SK-N-SH treated with all-trans-retinoic acid at 6 μM for 48 hours (cell line): Measurements from ENCODE around the gene VWA5A.

Source experiments
- ATAC-seq: fragments of 200-7000 bp; cut with Tn5 transposase; 3 replicates; pipeline ENCODE4 v1.9.1; 2020; ENCODE audit warnings: mild to moderate bottlenecking, moderate library complexity
- ARNTL ChIP-seq: fragments of 450-650 bp; formaldehyde crosslinking; IDR thresholded peaks from 2 replicates; pipeline ENCODE4 v1.5.0; 2020; ENCODE audit warnings: low read depth, mild to moderate bottlenecking, moderate library complexity, borderline replicate concordance
- BACH2 ChIP-seq: fragments of 250-450 bp; sonication (Bioruptor Pico); IDR thresholded peaks from 2 replicates; pipeline ENCODE4 v1.9.0; 2021; ENCODE audit warnings: mild to moderate bottlenecking, borderline replicate concordance
- CSDC2 ChIP-seq: fragments of 250-450 bp; sonication (Bioruptor Pico); IDR thresholded peaks from 2 replicates; pipeline ENCODE4 v1.5.0; 2020; ENCODE audit warnings: mild to moderate bottlenecking, moderate library complexity
- GLIS3 ChIP-seq: fragments of 250-450 bp; sonication (Bioruptor Pico); IDR thresholded peaks from 2 replicates; pipeline ENCODE4 v1.5.0; 2020; ENCODE audit warnings: mild to moderate bottlenecking, moderate library complexity
- ISL1 ChIP-seq: fragments of 250-450 bp; sonication (Bioruptor Pico); IDR thresholded peaks from 2 replicates; pipeline ENCODE4 v2.1.2; 2022; ENCODE audit warnings: mild to moderate bottlenecking, moderate library complexity
- OSR1 ChIP-seq: fragments of 250-450 bp; sonication (Bioruptor Pico); IDR thresholded peaks from 2 replicates; pipeline ENCODE4 v1.8.0; 2022; ENCODE audit warnings: moderate library complexity, mild to moderate bottlenecking, inconsistent platforms
- PPARA ChIP-seq: fragments of 250-450 bp; sonication (Bioruptor Pico); IDR thresholded peaks from 2 replicates; pipeline ENCODE4 v1.5.0; 2020; ENCODE audit warnings: mild to moderate bottlenecking, borderline replicate concordance
- RARB ChIP-seq: fragments of 250-450 bp; sonication (Bioruptor Pico); IDR thresholded peaks from 2 replicates; pipeline ENCODE4 v1.8.0; 2021; ENCODE audit warnings: mild to moderate bottlenecking, moderate library complexity
- SNAI2 ChIP-seq: fragments of 250-450 bp; sonication (Bioruptor Pico); IDR thresholded peaks from 2 replicates; pipeline ENCODE4 v1.5.0; 2020; ENCODE audit warnings: mild to moderate bottlenecking, moderate library complexity
- TCF4 ChIP-seq: fragments of 250-450 bp; sonication (Bioruptor Pico); IDR thresholded peaks from 2 replicates; pipeline ENCODE4 v1.8.0; 2021; ENCODE audit warnings: mild to moderate bottlenecking, moderate library complexity, borderline replicate concordance
- TOX ChIP-seq: fragments of 250-450 bp; sonication (Bioruptor Pico); IDR thresholded peaks from 2 replicates; pipeline ENCODE4 v1.8.0; 2021; ENCODE audit warnings: mild to moderate bottlenecking, moderate library complexity, borderline replicate concordance
- ZC3H10 ChIP-seq: fragments of 250-450 bp; sonication (Bioruptor Pico); IDR thresholded peaks from 2 replicates; pipeline ENCODE4 v1.5.1; 2021; ENCODE audit warnings: mild to moderate bottlenecking, moderate library complexity
- ZFP3 ChIP-seq: fragments of 250-450 bp; sonication (Bioruptor Pico); IDR thresholded peaks from 2 replicates; pipeline ENCODE4 v1.5.0; 2020; ENCODE audit warnings: mild to moderate bottlenecking, moderate library complexity
- ZFP30 ChIP-seq: fragments of 450-650 bp; formaldehyde crosslinking; IDR thresholded peaks from 2 replicates; pipeline ENCODE4 v1.5.0; 2022; ENCODE audit warnings: mild to moderate bottlenecking, moderate library complexity
- ZNF565 ChIP-seq: fragments of 450-650 bp; formaldehyde crosslinking; conservative IDR thresholded peaks from 2 replicates; pipeline ENCODE4 v1.5.0; 2020; ENCODE audit warnings: low read depth, mild to moderate bottlenecking, moderate library complexity
- ZNF70 ChIP-seq: fragments of 450-650 bp; formaldehyde crosslinking; IDR thresholded peaks from 2 replicates; pipeline ENCODE4 v1.5.0; 2020; ENCODE audit warnings: mild to moderate bottlenecking, moderate library complexity
- ZNF8 ChIP-seq: fragments of 450-650 bp; formaldehyde crosslinking; IDR thresholded peaks from 2 replicates; pipeline ENCODE4 v1.5.0; 2020; ENCODE audit warnings: mild to moderate bottlenecking, moderate library complexity
- TF ChIP-seq, protein P1 (sequence below): fragments of 250-450 bp; sonication (Bioruptor Pico); IDR thresholded peaks from 2 replicates; pipeline ENCODE4 v1.8.0; 2020; ENCODE audit warnings: mild to moderate bottlenecking, moderate library complexity, borderline replicate concordance
- TF ChIP-seq, protein P2 (sequence below): fragments of 250-450 bp; sonication (Bioruptor Pico); IDR thresholded peaks from 2 replicates; pipeline ENCODE4 v1.5.0; 2020; ENCODE audit warnings: mild to moderate bottlenecking, moderate library complexity
- TF ChIP-seq, protein P3 (sequence below): fragments of 250-450 bp; sonication (Bioruptor Pico); IDR thresholded peaks from 2 replicates; pipeline ENCODE4 v1.5.1; 2020; ENCODE audit warnings: low read depth, mild to moderate bottlenecking, moderate library complexity
- TF ChIP-seq, protein P4 (sequence below): fragments of 250-450 bp; sonication (Bioruptor Pico); IDR thresholded peaks from 2 replicates; pipeline ENCODE4 v1.8.0; 2021; ENCODE audit warnings: low read depth, mild to moderate bottlenecking, moderate library complexity, borderline replicate concordance

Gene VWA5A

DNA sequence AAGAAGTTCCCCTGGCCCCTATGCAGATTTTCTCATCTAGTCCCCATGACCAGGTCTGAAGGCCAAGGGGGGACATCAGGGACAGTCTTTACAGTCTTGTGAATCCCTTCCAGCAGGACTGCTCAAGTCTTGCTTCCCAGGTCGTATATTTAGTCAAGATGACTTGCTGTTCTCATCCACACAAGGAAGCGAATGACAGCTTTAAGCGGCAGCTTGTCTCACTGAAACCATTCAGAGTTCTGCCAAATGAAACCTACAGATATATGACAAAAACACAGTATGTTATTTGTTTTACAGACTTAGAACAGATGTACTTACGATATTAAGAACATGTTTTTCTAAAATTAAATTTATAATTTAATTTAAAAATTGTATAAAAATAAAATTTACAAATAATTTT, 5.6 kb downstream of the VWA5A start:
- TF ChIP-seq TOX (no peak), ARNTL (CRISPR knock-in tag) (no peak), OSR1 (no peak), ZC3H10 (CRISPR knock-in tag) (no peak), SNAI2 (CRISPR knock-in tag) (no peak), ZFP30 (CRISPR knock-in tag) (no peak), ZNF70 (CRISPR knock-in tag) (no peak), ISL1 (CRISPR knock-in tag) (no peak), ZFP3 (no peak), CSDC2 (no peak), ZNF565 (CRISPR knock-in tag) (no peak), RARB (no peak)
- TF ChIP-seq, protein P1, sequence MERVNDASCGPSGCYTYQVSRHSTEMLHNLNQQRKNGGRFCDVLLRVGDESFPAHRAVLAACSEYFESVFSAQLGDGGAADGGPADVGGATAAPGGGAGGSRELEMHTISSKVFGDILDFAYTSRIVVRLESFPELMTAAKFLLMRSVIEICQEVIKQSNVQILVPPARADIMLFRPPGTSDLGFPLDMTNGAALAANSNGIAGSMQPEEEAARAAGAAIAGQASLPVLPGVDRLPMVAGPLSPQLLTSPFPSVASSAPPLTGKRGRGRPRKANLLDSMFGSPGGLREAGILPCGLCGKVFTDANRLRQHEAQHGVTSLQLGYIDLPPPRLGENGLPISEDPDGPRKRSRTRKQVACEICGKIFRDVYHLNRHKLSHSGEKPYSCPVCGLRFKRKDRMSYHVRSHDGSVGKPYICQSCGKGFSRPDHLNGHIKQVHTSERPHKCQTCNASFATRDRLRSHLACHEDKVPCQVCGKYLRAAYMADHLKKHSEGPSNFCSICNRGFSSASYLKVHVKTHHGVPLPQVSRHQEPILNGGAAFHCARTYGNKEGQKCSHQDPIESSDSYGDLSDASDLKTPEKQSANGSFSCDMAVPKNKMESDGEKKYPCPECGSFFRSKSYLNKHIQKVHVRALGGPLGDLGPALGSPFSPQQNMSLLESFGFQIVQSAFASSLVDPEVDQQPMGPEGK (CRISPR knock-in tag): no peak
- TF ChIP-seq, protein P2, sequence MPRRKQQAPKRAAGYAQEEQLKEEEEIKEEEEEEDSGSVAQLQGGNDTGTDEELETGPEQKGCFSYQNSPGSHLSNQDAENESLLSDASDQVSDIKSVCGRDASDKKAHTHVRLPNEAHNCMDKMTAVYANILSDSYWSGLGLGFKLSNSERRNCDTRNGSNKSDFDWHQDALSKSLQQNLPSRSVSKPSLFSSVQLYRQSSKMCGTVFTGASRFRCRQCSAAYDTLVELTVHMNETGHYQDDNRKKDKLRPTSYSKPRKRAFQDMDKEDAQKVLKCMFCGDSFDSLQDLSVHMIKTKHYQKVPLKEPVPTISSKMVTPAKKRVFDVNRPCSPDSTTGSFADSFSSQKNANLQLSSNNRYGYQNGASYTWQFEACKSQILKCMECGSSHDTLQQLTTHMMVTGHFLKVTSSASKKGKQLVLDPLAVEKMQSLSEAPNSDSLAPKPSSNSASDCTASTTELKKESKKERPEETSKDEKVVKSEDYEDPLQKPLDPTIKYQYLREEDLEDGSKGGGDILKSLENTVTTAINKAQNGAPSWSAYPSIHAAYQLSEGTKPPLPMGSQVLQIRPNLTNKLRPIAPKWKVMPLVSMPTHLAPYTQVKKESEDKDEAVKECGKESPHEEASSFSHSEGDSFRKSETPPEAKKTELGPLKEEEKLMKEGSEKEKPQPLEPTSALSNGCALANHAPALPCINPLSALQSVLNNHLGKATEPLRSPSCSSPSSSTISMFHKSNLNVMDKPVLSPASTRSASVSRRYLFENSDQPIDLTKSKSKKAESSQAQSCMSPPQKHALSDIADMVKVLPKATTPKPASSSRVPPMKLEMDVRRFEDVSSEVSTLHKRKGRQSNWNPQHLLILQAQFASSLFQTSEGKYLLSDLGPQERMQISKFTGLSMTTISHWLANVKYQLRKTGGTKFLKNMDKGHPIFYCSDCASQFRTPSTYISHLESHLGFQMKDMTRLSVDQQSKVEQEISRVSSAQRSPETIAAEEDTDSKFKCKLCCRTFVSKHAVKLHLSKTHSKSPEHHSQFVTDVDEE (CRISPR knock-in tag): no peak
- no peak for ATAC-seq

DNA sequence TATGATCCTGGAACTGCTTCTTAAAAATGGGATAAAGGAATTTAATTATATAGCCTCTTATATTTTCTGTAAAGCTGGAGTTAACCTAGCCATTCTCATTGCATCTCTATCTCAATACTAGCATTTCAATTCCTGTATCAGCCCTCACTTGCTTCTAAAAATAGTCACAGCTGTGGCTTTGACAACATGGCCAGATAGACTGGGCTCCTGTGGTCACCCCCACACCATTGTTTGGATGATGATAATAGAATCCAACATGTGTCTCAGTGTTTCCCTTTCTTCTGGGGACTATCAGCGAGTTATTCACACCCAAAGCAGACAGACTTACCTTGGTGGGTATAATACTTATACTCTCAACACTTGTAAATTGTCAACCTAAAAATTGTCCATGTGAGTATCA, 6.9 kb downstream of the VWA5A start:
- no peak for ATAC-seq
- TF ChIP-seq, protein P2 (CRISPR knock-in tag): no peak
- TF ChIP-seq ZNF8 (no peak), TOX (no peak), ZC3H10 (CRISPR knock-in tag) (no peak), OSR1 (no peak), TCF4 (CRISPR knock-in tag) (no peak), ZNF565 (CRISPR knock-in tag) (no peak), ZFP30 (CRISPR knock-in tag) (no peak), BACH2 (CRISPR knock-in tag) (no peak), ZNF70 (CRISPR knock-in tag) (no peak), CSDC2 (no peak), ISL1 (CRISPR knock-in tag) (no peak), PPARA (CRISPR knock-in tag) (no peak), ZFP3 (no peak), RARB (no peak), ARNTL (CRISPR knock-in tag) (no peak), GLIS3 (no peak)
- TF ChIP-seq, protein P3, sequence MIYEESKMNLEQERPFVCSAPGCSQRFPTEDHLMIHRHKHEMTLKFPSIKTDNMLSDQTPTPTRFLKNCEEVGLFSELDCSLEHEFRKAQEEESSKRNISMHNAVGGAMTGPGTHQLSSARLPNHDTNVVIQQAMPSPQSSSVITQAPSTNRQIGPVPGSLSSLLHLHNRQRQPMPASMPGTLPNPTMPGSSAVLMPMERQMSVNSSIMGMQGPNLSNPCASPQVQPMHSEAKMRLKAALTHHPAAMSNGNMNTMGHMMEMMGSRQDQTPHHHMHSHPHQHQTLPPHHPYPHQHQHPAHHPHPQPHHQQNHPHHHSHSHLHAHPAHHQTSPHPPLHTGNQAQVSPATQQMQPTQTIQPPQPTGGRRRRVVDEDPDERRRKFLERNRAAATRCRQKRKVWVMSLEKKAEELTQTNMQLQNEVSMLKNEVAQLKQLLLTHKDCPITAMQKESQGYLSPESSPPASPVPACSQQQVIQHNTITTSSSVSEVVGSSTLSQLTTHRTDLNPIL (CRISPR knock-in tag): no peak
- TF ChIP-seq, protein P4, sequence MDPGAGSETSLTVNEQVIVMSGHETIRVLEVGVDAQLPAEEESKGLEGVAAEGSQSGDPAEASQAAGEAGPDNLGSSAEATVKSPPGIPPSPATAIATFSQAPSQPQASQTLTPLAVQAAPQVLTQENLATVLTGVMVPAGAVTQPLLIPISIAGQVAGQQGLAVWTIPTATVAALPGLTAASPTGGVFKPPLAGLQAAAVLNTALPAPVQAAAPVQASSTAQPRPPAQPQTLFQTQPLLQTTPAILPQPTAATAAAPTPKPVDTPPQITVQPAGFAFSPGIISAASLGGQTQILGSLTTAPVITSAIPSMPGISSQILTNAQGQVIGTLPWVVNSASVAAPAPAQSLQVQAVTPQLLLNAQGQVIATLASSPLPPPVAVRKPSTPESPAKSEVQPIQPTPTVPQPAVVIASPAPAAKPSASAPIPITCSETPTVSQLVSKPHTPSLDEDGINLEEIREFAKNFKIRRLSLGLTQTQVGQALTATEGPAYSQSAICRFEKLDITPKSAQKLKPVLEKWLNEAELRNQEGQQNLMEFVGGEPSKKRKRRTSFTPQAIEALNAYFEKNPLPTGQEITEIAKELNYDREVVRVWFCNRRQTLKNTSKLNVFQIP (CRISPR knock-in tag): no peak
- TF ChIP-seq, all 23 proteins: peak for 0
